Activated T-cell treated with anti-CD3 and anti-CD28 coated beads for 24 hours (primary cell): ENCODE results near the gene TUBE1.
"Not testable (repeated sequence)": the region's sequence is repeated elsewhere in the genome, so short reads cannot be mapped to it uniquely, and the experiment has no call there.

Experiments
- DNase-seq: peaks from one replicate; pipeline ENCODE4 v3.0.0-alpha.2; 2020; ENCODE audit warnings: low read depth

The TUBE1 gene, protein sequence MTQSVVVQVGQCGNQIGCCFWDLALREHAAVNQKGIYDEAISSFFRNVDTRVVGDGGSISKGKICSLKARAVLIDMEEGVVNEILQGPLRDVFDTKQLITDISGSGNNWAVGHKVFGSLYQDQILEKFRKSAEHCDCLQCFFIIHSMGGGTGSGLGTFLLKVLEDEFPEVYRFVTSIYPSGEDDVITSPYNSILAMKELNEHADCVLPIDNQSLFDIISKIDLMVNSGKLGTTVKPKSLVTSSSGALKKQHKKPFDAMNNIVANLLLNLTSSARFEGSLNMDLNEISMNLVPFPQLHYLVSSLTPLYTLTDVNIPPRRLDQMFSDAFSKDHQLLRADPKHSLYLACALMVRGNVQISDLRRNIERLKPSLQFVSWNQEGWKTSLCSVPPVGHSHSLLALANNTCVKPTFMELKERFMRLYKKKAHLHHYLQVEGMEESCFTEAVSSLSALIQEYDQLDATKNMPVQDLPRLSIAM

GRCh38 chr6:112087136-112087911, at the start of gene TUBE1, which contains the start of gene FAM229B:
TSS of gene TUBE1 (minus strand) at chr6:112087482. CDS start at chr6:112087434, 48 bp downstream.
TSS of gene FAM229B (plus strand) at chr6:112087591. CDS start at chr6:112099284, 11,693 bp downstream.
- peak; percentile 81 for DNase-seq

DNA sequence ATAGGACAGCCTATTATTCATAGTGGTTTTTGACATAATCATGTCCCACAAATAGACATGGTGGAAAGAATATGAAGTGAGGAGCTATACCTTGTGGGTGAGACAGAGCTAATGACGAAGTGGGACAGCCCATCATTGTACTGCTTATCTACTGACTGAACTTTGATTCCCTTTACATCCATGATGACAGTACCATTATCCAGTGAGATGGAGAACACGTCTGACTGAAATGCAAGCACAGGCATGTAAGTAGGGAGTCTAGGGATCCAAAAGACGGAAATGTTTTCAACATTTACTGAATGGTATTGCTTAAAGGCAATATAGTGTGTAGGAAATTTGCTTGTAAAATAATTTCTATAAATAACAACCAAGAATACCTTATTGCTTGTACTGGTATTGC, 43.6 kb upstream of the TUBE1 start:
- DNase-seq: no peak

GRCh38 chr6:112128208-112128607, 40.9 kb upstream of the TUBE1 start:
- DNase-seq: no peak

DNA sequence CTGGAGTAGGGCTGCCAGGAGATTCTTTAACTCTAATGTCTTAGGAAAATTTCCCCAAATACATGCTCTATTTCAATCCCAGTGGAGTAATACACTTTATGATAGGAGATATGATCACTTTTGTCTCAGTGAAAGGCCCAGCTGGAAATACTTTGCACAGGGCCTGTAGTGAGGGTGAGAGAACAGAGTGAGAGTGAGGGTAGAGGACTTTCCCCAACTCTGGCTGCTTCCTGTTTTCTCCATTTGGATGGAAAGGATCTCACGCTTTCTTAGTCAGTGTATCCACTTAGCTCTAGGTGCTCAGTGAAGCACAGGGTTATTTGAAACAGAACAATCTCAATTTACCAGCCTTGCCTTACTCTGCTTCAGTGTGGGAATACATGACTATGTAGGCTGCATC, 36.7 kb upstream of the TUBE1 start:
- DNase-seq: no peak

- no peak for DNase-seq
These were observed 35.5 kb upstream of the TUBE1 start for GRCh38 chr6:112122756-112123155.

DNA sequence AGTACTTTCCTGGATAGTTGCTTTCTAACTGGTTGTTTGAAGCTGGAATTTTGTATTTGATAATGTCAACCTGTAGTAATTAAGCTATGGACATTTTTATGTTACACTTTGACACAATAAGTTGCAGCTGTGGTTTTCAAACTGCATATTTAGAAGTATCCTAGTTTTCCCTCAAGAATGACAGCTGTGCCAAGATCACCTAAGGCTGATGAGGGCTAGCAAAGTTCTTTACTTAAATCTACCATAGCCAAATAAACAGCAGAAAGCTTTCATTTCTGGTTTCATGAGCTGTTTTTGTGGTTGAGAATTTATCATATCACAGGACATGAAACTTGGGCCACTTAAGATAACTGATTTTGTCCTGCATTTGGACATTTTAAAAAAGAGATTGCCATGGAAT, 30.8 kb upstream of the TUBE1 start:
- no peak for DNase-seq

DNA sequence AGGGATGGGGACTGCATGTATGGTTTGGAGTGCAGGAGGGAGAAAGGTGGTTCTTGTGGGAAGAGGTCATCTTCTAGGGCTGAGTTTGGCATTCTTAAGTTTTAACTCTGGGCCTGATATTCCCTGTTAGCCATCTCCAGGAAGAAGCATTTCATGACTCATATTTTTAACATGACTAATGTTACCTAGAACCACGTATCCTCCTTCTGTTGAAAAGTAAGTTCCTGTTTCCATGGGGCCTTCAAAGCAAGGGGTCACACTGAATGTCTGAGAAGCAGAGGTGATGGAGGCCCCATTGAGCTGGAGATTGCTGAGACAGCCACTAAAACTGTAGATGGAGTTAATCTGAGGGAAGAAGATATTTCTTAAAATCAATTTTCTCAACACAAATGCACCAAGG, 30.3 kb upstream of the TUBE1 start:
- no peak for DNase-seq

DNA sequence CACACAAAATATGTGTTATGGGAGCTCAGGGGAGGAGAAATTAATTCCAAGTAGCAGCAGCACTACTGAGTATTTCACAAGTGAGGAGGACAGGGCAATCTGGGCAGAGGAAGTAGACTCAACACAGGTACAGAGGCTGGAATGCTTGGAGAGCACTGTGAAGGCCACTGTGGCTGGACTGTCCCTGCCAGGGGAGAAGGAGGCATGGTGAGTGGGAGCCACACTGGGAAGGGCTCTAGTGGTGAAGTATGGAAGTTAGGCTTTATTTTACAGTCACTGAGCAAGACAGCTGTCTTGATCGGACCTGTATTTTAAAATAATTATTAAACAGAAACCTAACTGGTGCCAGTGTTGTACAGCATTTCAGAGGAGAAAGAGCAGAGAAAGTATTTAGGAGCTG, 28.9 kb upstream of the TUBE1 start:
- no peak for DNase-seq

DNA sequence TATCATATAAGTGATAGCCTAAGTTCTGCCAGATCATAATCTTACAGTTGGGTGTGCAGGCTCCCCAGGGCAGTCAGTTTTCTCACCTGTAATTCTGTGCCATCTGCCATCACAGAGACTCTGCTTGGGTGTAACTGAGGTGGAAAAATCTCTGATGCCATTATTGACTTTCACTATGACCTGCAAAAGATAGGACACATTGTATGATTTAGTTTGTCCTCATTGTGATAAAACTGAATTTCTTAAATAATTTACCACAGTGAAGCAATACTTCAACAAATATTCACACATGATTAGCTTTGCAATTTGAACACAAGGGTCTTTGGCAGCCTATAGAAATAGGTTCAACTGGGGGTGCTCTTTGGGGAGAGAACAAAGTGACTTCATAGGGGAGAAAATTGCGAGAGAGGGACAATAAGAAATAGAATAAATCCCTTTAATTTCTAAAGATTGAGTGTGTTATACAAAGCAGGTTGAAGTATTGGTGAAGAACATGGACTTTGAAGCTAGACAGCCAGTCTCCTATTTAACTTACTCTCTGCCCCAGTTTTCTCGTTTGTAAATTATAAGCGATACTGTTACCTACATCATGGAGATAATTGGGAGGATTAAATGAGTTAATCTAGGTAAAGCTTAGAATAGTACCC, 27.4 kb upstream of the TUBE1 start:
- no peak for DNase-seq

- DNase-seq: no peak
These were observed 26.6 kb upstream of the TUBE1 start for GRCh38 chr6:112113918-112114317.

DNA sequence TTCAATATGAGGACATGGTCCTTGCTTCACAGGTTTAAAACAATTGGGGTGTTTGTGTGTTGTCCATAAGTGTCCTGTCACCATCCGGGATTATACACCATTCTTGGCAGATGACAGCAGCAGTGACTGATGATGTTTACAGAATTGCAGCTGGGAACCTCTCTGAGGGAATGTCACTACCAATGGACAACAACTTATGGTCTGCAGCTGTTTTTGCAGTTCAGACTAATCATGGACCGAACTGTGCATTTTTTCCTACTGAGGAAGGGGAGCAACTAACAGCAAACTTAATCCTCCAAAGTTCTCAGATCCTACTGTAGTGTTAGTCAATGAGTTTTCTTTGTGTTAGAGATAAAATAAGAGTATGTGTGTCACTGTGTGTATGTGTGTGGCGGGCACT, 26.1 kb upstream of the TUBE1 start:
- no peak for DNase-seq

DNA sequence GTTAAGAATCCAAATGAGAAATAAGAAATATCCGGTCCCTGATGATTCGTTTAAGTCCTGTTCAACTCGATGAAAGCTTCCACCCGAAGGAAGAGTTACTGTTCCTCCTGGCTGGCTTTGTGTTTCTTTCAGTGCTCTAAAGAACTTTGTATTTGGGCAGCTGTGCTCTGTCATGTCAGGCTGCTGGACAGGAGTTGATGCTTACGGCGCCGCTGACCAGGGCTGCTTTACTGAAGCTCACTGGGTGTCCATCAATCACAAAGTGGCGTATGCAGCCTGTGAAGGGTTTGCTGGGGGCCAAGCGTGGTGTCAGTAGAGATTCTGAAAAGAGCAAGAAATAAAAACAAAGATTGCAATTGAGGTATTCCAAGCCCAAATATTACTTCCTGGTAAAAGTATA, 22.0 kb upstream of the TUBE1 start:
- no peak for DNase-seq

GRCh38 chr6:112106562-112106961, 19.3 kb upstream of the TUBE1 start:
- DNase-seq: no peak

GRCh38 chr6:112106026-112106425, 18.7 kb upstream of the TUBE1 start:
- not testable (repeated sequence) for DNase-seq

DNA sequence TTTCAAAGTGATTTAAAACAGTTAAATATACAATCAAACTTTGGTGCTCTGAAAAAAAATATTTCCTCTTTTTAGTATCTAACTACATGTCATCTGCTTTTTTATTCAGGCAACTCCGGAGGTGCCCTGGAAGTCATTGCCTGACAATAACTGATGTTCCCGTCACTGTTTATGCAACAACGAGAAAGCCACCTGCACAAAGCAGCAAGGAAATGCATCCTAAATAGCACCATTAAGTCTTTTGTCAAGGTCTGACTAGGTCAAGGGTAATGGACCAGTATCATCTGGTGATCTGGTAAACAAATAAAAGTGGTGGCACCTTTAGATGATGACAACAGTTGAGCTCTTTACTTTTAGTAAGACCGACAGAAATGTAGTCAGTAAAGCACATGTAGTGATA, 13.3 kb upstream of the TUBE1 start:
- no peak for DNase-seq

DNA sequence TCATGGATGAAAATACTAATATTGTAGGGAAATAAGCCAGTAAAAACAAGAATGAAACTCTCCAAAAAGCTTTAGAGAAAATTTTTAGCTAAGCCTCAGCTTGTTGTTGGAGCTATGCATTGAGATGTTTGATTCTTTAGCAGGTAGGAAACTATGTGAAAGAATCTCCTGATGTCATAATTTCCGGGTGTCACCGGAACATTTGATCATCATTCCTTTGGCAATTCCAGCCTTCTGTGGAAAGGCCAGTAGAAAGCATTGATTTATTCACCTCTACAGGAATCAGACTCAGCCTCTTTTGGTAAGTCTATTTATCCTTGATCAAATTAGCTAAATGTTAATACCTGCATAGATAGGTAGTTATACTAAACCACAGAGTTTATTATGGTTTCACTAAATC, 9.6 kb upstream of the TUBE1 start:
- DNase-seq: no peak

- DNase-seq: no peak
These were observed 634 bp upstream of the TUBE1 start for GRCh38 chr6:112087916-112088315.

GRCh38 chr6:112086744-112087135, 542 bp downstream of the TUBE1 start:
- no peak for DNase-seq

DNA sequence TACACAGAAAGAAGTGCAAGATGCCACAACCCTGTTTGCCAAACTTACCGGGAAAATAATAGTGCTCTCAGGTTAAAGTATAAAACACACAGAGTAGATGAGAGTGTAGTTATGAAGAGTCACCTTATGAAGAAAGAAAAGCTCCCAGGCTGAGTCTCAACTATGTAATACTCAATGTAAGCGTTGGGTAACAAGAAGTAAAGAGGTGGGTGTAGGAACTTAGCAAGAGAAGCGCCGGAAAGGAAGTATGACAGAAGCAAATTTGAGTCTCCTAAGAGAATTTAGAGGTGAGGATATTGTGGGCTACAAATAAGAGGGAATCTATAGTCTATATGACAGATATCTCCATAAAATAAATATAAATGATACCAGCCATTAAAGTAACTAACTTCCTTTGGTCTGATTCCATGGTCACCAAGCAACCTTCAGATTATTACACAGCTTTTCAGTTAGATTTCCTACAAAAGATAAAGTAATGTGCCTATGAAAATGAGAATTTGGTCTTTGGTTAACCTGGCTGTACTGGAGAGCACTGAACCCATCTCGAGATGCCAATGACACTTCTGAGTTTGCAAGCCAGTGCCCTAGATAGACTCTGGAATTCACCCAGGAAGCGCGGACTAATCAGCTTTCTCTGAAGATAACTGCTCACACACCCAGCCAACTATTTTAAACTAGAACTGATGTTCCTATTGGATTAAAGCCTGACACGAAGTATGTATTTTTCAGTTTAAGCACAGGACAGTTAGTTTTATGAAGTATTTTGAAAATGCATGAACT, 1.8 kb downstream of the TUBE1 start:
- DNase-seq: no peak

GRCh38 chr6:112081569-112081968, 5.7 kb downstream of the TUBE1 start:
- no peak for DNase-seq

DNA sequence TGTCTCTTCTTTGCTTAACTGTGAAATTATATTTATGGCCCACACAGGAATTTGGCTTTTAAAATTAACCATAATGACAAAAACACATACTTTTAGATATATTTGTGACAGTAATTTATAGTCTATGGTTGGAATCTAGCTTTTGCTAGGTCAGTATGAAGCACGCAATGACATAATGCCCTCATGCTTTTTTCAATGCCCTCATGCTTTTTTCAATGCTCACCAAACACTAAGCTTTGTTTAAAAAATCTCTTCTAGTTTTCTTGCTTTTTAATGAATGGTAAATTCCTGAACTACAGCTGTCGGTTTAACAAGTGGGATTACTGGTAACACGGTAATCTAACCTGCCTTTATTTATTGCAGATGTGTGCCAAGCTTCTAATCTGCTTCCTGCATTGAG, 20.7 kb downstream of the TUBE1 start:
- DNase-seq: no peak

DNA sequence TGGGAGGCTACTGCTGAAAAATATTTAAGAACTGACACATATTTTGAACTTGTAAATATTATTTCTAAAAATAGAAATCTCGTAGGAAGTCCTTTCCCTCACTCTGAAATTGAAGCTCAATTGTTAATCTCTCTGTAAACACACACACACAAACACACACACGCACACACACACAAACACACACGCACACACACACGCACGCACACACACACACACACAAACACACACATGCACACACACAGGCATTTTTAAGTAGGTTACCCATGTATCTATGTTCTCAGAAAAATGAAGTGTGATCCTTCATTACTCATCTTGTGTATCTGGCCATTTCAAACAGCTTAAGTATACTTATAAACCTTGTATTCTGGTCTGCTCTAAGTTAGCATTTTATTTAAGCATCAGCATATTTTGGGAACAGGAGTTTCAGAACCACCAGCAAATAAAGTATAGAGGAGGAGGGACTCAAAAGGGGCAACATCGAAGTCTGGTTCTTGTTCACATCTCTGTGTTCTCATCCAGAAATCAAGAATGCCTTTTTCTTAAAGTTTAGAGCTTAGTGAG, 21.8 kb downstream of the TUBE1 start:
- DNase-seq: no peak
